GM19324 (cell line): ENCODE measurements around the gene HPDL.
A peak's percentile ranks its signal among the peaks of the same experiment; 100 is the strongest.
"Not testable (repeated sequence)": the region's sequence is repeated elsewhere in the genome, so short reads cannot be mapped to it uniquely, and the experiment has no call there.

ENCODE experiments used
- ATAC-seq: cut with Tn5 transposase; IDR thresholded peaks from one replicate; pipeline ENCODE4 v1.9.1; 2021; ENCODE audit warnings: mild to moderate bottlenecking, moderate library complexity; ENCODE audit not compliant: unreplicated experiment, low FRiP score

The HPDL gene

GRCh38 chr1:45348609-45348965 lies 21.9 kb downstream of the HPDL start:
- no peak for ATAC-seq

DNA sequence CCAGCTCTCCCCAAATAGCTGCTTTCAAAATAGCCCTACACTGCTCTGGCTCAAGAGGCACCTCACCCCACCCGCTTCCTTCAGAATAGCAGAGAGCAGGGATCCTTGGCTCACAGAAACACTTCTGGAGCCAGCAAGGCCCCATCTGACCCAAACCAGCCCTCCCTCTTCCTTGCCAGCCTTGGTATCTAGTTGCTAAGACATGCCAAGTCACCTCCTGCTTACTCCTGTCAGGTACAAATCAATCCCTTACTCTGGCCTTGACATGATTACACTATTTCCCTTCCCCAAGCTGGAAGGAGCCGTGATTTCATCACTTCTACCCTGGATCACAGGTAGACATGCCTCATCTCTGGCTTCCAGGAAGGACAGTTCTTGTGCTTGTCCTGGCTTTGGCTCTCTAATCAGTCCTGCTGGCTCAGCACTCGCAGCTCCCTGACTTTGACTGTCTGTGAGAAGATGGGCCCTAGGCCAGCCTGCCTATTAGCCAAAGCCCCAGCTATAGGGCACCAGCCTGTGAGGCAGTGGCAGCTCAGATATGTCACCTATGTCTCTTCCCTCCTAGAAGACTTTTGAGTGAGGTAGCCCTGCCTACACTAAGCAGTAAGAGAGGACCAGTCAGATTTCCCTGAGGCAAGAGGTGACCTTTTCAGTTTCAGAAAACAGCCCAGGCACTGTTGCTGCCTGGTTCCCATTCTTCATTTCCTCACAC lies 22.4 kb downstream of the HPDL start:
- no peak for ATAC-seq

DNA sequence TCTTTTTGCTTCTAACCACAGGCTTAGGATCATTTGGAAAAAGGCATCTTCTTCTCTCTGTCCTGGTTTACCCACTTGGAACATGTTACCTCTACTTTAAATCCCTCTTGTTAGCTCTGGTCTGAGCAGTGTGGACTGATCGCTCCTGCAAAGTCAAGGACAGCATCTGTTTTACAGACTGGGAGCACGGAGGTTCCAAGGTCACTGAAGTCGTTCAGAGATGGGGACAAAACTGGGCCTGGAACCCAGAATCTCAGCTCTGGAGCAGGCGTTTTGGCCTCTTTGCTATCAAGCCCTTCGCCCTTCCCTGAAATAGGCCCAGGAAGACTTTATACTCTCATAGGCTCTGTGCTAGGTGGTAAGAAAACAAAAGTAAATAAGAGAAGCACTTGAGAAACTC lies 24.8 kb downstream of the HPDL start:
- no peak for ATAC-seq

- no peak for ATAC-seq
These were observed 27.0 kb downstream of the HPDL start for GRCh38 chr1:45353685-45354084.

- ATAC-seq: no peak
These were observed 28.1 kb downstream of the HPDL start for GRCh38 chr1:45354838-45355237.

DNA sequence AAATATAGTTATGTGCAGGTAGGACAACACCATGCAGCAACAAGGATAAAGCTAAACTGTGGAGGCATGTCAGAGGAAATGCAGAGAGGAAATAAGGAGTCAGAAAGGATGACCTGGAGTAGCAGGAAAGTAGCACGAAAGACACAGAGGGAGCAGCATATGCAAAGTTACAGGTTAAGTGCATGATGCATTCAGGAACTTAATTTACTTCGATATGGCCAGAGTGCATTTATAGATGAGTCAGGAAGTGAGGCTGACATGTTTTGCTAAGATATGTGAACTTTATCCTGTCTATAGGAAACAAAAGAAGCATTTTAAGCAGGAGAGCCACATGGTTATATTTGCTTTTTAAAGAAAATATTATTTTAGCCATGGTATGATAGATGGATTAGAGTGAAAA lies 29.0 kb downstream of the HPDL start:
- no peak for ATAC-seq

GRCh38 chr1:45356186-45356585 lies 29.5 kb downstream of the HPDL start:
- ATAC-seq: no peak

- ATAC-seq: no peak
These were observed 33.3 kb downstream of the HPDL start for GRCh38 chr1:45359882-45360513.

GRCh38 chr1:45360981-45361380 lies 34.3 kb downstream of the HPDL start:
- ATAC-seq: not testable (repeated sequence)

DNA sequence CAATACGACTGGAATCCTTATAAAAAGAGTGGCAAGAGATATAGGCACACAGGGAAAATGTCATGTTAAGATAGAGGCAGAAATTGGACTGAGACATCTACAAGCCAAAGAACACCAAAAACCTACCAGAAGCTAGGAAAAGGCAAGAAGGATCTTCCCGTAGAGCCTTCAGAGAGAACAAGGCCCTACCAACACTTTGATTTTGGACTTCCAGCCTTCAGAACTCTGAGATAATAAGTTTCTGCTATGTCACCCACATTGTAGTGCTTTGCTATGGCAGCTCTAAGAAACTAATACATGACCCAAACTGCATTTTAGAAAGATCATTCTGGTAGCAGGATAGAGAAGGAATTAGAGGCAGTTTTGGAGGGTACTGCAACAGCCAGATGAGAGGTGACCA lies 37.6 kb downstream of the HPDL start:
- no peak for ATAC-seq

DNA sequence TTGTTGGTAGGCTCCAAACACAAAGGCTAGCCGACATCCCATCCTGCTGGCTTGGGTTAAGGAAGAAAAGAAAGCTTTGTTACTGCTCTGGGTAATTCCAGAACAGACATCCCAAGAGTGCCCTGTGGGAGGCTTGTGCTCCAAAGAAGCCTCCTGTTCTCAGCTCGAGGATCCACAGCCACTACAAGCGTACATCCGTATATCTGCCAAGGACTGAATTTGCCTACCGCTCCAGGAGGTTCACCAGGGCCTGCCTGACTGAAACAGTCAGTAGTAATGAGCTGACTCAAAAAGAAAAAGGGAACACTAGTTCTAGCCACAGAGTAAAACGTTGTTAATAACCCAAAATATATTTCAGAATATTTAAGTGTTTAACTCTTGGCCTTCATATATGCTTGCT lies 38.4 kb downstream of the HPDL start:
- no peak for ATAC-seq

GRCh38 chr1:45370575-45370974 lies 43.9 kb downstream of the HPDL start:
- peak; percentile 62 for ATAC-seq

DNA sequence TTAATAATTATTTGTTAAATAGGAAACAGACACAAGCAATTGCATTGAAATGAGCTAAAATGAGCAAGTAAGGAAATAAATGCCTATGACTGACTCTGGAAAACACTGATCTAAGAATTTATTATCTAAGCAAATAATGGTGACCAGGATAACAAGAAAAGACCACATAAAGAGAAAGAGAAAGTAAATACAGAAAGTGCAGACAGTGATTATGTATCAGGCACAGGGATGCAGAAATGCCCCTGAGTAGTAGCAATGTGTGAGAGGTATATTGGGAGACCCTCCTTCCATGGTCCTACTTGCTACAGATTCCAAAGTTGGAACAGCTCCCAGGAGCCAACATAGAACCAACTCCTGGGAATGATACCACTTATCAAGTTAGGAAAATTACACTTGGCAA lies 46.9 kb downstream of the HPDL start:
- ATAC-seq: no peak

GRCh38 chr1:45375104-45376090 lies 48.7 kb downstream of the HPDL start:
- no peak for ATAC-seq

- ATAC-seq: no peak
These were observed 51.5 kb downstream of the HPDL start for GRCh38 chr1:45378184-45378583.
